Activated CD4-positive, alpha-beta T cell treated with anti-CD3 and anti-CD28 coated beads, Interleukin-2, amount 50 U/mL, for 24 hours (primary cell): Measurements from ENCODE around the gene TMPRSS13.
A peak's percentile ranks its signal among the peaks of the same experiment; 100 is the strongest.

Source experiments
- DNase-seq, 2 donors: peaks; one replicate each; pipeline ENCODE4 v3.0.0-alpha.2; 2020; ENCODE audit warnings: low read depth in 1 of 2, low spot score in 1 of 2

The TMPRSS13 gene

DNA sequence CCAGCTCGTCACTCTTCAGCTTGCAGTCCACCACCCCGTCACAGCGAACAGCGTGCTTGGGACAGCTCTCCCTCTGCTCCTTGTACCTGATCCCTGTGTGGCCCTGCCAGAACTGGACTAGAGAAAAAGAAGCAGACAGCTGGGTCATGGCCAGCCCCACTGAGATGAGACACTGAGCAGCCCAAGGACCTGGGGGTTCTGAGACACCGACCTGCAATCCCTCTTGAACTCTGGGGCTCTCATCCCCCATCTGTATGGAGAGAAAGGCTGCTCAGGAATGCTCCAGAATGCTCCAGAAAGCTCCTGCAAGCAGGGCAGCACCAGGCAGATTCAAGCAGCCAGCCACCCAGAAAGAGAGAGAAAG lies 14.8 kb downstream of the TMPRSS13 start:
- no peak for DNase-seq

DNA sequence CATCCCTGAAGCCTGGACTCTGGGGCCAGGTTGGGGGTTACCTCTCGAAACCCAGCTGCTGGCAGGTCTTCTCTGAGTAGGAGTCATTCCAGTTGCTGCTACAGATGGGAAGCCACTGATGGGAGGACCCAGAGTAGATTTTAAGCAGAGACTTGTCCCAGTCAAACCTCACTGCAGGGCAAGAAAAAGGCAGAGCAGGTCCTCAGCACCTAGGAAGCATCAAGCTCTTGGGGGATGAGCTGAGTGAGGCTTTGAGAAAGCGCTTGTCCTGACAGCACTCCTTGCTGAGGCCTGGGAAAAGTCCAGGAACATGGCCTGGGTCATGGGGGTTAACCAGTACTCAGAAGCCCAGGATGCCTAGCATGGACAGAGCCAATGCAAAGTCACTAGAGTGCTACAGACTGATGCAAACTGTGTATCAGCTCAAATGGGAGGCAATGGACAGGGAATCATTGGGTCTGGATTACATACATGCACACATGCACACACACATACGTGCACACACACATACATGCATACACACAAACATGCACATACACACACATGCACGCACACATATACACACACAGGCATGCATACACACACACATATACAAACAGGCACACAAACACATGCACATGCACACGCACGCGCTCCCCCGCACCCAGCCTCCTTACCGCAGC lies 15.3 kb downstream of the TMPRSS13 start:
- DNase-seq, result no peak

DNA sequence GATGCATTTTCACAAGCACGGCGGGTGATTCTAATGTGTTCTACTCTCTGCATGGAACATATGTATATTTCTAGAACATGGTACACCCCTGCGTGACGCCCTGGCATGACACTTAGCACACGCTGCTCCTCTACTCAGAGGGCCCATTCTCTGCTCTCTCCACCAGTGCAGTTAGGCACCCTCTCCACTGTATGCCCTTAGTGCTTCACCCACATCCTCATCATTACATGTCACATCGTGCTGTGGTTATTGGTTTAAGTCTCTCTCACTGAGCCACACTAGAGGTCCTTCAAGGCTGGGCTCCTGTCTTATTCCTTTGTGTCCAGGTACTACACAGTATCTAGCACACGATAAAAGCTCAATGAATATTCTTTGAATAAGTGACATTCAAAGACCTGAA lies 16.7 kb downstream of the TMPRSS13 start:
- DNase-seq, result no peak

DNA sequence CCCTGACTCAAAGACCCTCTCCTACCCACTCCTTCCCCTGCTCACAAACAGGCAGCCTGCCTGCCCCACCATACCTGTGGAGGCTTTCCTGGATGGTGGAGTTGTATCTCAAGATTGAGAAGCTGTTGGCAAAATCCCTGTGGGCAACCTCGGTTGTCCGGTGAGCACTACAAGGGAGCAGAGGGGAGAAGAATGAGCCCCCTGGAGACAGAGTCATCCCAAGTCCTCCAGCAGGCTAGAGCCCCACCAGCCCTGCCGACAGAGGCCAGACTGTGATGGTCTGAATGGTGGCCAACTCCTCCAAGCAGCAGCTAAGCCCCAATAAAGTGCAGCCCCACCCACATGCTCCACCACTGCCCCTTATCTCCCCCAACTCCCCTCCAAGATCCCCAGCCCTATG lies 17.5 kb downstream of the TMPRSS13 start:
- DNase-seq, result no peak

DNA sequence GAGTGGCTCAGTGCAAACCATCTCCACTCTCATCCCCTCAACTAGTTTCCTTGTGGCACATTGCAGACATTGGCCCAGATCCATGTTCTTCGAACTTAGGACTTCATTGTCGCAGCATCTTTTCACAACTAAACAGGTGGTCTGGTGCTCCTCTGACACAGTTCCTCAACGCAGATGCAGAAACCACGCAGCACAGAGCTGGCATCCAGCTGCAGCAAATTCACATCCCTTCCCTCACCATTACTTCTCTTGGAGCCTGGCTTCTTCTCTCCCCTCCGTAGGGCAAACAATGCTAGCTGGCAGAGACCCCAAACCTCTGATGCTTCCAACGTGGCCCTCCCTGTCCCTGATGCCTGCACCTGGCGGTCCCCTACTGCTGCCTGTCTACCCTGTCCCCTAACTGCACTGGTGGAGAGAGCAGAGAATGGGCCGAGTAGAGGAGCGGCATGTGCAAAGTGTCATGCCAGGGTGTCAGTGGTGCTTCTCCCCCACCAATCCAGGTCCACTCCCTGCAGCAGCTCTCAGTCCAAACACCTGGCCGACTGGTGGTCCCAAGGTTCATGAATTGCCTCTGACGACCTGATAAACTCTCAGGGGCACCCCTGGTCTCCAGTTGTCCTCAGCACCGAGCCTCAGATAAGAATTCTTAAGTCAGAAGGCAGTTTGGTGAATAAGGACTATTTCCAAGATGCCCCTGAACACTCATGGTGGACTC lies 18.1 kb downstream of the TMPRSS13 start:
- no peak for DNase-seq

DNA sequence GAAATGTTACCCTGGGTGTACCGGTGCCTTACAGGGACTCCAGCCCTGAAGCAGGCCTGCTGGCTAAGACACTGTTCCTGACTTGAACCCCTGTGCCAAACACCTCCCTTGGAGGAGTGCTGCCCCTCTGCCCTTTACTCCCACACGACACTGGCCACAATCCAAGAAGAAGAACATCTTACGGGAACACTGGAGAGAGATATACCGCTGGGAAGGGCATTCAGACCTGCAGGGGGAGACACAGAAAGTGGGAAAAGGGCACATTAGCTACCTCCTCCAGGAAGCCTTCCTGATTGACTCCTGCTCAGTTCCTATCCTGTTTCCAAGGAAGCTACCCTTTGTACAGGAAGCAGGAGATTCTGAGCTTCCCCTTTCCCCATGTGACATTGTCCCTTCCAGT lies 18.7 kb downstream of the TMPRSS13 start:
- DNase-seq, result no peak

DNA sequence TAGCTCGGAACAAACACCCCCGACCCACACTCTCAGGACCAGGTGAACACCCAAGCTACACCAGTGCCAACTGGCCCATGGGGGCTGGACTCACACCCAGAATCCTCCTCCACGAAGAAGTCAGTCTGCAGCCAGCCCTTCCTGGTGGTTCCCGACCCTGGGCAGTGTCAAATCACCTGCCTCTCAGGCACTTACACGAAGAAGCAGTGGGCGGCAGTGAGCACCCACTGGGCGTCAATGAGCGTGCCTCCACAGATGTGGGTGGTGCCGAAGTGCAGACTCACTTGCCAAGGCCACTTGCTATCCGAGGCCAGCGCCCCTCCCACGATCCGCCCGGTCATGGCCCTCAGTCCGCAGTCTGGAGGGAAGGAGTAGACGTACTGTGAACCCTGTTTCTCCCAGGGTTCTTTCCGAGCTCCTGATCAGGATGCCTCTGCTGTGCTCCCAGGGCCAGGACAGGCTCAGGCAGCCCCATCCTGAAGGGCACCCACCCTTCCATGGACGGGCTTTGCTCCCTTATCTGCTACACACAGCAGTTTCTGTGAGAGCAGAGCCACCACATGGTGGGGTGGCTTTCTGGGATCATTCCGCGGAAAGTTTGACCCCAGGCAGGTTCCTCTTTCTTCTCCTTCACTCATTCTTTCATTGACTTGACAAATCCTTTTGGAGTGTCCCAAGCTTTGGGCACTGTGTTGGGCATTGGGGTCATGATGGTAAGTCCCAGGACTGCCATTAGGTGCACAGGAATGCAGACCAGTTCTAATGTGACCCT lies 19.4 kb downstream of the TMPRSS13 start:
- no peak for DNase-seq

DNA sequence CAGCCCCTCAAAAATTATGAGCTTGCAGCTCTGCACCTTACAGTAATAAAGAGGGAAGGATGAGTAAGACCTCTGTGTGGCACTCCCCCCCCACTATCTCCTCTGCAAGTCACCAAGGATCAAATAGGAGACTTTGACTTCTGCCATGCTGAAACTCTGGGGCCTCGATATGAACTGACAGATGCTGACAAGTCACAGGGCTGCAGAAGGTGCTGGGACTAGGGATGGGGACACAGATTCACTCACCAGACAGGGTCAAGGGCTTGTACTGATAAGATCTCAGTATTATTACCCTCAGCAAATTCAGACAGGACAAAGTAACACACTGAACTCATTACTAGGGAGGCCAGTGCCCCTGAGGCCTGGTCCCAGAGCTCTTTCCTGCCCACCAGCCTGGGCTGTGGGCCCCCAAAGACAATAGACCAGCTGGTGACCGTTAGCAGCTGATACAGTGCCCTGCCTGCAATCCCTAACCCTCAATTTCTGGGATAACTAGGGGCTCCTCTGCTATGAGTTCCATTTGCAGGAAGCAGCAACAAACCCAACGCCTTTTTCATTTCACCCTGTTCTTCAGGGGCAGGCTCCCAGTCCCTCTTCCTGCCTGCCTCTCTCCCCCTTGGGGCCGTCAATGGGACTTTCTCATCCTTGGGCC lies 20.1 kb downstream of the TMPRSS13 start:
- DNase-seq, result no peak

DNA sequence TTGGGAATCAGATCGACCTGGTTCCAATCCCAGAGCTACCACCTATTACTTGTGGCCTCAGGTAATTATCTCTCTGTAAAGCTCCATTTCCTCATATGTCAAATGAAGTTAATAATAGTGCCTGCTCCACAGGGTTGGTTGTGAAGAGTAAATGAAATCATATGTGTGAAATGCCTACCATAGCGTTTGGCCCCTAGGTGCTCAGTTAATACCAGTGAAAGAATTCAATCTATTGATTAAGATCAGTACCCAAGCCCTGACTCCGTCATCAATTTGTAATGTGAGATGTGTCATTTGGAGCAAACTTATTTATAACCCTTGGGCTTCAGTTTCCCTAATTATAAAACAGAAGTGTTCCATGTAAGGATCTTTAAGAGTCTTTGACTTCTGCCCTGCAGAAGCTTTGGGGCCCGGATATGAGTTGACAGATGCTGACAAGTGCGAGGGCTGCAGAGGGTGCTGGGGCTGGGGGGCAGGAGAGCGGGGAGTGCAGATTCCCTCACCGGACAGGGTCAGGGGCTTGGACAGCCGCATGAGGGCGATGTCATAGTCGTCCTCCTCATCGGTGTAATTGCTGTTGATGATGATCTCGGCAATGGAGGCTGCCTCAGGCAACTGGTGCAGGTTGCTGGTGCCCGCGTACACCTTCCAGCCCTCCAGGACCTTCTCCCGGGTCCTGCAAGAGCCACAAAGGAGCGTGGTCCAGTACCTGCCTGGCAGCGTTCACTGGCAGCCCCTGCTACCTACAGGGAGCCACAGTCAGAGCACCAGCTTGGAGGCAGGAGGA lies 20.9 kb downstream of the TMPRSS13 start:
- DNase-seq, result no peak

DNA sequence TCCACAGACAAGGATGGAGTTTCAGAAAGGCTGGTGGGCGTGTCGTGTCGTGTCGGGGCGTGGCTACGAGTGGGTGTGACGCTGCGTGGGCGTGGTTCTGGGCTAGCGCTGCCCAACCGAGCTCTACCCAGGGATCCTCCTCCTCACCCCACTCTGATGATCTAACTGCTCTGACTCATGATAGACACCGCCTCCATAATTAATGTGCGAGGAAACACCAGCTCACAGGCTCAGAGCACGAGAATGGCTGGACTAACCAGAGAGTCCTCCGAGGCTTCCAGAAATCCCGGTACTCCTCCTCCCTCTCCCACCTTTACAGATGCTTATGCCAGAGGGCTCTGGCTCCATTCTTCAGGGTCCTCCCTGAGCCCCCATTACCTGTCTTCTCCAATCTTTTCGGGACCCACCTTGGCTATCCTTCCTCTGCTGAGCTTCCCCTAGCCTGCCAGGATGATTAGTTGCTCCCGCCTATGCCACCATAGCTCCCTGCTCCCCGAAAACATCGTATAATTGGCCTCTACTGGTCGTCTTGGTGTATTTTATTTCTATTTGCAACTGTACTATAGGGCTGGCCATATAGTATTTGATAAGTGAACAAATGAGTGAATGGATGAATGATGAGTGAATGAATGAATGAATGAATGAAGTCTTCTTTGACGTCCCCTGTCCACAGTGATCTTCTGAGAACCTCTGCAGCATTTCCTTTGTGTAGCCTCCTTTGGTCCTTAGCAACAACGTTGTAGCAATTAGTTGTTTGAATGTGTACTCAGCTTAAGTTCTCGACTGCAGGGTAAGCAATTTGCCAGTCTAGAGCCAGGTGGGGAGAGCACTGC lies 21.7 kb downstream of the TMPRSS13 start:
- peak; percentile 21 to 50 for DNase-seq

DNA sequence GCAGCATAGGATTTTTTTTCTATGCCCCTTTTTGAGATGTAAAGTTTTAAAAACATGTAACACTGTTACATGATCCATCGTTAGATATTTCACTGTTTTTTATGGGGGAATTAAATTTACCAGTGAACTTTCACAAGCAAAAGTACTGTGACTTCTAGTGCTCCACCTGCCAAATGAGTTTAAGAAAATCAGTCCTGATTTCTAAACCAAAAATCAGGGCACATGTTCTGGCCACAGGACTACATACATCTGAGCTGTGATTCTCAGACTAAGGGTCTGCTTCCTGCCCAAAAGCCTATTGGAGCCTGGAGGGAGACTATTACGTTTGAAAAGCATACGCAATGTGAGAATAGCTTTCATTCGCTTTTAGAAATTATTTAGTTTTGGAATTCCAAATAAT lies 22.5 kb downstream of the TMPRSS13 start:
- DNase-seq, result no peak

DNA sequence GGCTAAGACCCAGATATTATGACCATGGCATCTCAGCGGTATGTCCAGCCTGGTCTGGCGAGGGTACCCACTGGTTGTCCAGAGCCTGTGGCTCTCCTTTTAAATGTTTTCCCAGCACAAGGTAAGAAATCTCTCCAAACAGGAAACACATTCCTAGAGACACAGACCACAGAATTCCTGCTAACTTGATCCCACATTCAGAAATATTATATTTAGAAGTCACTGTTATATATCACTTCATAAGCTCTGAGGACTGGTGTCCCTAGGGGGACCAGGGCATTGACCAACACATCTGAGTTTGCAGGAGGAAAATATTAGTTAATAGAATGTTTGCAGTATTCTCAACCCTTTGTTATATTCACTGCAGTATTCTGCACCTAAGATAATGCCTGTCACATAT lies 23.1 kb downstream of the TMPRSS13 start:
- DNase-seq, result no peak

DNA sequence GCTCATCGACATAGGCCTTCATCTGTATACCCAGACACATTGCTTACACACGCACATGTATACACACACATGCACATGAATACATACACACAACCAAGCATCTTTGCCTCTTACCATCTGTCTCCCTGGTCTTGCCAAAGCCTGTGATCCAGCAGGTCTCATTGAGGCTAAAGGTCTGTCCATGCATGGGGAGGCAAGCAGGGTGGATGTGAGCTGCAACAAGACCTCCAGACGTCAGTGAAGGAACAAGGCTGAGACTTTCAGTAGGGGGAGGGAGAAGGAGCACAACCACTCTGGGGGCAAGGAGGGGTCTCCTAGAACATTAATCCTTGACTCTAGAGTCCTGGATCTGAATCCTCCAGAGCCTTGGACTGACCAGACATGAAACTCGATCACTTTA lies 23.7 kb downstream of the TMPRSS13 start:
- DNase-seq, result no peak

DNA sequence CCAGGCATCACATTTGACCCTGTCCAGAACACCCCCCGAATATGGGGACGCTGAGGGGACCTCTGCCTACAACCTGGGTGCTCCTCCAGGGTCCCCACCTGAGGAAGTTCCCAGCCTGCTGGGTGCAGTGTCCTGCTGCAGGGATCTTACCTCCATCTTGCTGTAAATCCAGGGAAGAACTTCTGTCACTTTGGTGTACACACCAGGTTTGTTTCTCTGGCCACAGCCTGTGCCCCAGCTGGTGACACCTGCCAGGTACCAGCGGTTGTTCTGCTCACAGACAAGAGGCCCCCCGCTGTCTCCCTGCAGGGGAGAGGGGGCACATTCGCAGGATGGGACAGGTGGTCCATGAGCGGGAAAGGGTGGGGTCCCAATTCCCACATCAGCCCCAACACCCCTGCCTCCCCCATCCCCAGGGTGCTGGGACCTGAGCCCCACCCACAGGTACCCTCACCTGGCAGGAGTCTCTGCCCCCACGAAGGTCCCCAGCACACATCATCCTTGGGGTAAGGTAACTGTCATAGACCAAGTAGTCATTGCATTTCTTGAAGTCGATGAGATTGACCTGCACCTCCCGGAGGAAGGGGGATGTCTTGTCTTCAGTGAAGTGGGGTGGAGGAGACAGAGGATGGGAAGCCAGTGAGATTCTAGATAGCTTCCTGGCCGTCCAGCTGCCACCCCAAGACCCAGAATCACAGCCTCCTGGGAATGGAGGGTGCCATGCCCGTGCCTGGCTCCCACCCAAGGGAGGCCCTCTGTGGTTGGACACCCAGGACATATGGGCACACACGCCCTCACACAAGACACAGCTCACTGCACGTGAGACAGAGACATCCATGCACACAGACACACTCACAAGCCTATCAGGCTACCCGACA lies 25.5 kb downstream of the TMPRSS13 start:
- no peak for DNase-seq

DNA sequence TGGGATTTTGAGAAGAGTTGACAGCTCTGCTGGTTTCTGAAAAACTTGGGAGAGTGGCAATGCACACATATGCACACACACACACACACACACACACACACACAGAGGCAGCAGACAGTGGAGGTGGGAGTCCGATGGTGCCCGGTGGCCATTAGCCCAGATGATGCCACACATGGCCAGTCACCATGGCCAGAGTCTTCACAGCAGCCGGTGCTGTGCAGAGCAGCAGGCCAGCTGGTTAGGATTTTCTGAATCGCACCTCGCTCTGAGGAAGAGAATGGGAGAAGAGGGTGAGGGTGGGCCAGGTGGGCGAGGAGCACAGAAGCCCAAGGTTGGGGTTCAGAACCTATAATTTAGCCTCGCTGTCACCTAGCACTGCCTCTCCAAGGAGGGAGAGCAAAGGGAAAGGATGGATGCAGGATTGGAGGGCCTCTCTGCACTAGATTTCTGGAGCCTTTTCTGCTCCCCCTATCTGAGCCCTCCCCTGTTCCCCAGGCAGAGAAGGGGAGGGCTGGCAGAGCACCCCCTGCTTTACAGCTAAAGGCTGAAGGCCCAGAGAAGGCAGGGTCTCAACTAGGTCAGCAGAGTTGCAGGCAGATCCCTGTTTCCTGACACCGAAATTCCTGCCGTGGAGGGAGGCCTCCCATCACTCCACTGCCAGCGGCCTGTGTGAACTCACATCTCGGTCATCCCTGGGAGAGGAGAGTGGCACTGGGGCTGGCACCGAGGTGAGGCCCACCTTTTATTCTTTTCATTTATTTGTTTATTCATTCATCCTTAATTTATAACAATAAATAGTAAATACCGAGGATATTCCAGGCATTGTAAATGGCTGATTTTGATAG lies 27.0 kb downstream of the TMPRSS13 start:
- no peak for DNase-seq

DNA sequence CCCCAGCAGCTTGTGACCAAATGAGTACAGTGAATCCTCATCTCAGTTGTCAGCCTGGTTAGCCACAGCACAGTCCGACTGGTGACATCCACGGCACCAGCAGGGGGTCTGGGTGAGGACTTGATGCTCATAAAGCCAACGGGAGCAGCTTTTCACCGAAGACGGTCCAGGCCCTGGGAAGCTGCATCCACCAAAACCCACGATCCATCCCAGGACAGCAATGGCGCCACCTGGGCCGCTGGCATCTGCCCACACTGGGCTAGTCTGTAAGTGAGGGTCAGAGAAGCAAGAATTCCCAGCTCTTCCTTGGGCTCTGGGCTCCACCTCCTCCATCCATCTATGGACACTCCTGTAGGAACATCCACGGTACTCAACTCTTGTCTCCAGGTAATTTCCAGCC lies 27.6 kb downstream of the TMPRSS13 start:
- DNase-seq, result no peak

DNA sequence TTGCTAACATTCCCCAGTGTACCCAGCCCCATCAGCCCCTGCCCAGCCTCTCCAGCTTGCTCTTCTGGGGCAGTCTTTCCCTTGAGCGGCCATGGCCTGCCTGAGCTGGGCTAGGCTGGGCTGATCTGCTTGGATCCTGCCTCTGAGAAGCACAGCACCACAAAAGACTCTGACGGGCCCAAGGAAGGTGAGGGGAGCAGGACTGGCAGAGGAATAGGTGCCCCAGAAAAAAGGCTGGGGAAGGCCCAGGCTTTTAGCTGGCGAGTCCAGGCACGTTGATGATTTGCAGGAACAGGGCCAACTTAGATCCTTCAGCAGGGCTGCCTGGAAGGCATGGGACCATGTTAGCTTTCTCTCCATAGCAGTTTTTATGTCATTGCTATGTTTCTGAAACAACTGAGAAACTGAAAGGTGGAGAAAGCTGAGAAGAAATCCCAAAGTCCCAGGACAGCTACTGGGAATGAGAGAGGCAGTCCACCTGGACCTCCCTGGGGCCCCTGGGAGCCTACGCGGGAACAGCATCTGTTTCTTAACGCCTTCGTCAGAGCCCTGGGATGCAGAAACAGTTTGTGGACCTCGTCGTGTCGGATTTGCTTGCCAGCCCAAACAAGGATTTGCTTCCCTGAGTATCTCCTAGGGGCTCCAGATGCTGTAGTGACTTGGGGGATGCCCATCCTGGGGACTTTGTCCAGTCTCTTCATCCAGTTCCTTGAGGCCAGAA lies 28.3 kb downstream of the TMPRSS13 start:
- DNase-seq, result no peak
